GM19351 (cell line): Measurements from ENCODE around the gene TMEM183A.

ENCODE experiments used
- ATAC-seq: cut with Tn5 transposase; IDR thresholded peaks from one replicate; pipeline ENCODE4 v1.9.1; 2021; ENCODE audit warnings: mild to moderate bottlenecking, moderate library complexity; ENCODE audit not compliant: unreplicated experiment

TMEM183A gene, protein sequence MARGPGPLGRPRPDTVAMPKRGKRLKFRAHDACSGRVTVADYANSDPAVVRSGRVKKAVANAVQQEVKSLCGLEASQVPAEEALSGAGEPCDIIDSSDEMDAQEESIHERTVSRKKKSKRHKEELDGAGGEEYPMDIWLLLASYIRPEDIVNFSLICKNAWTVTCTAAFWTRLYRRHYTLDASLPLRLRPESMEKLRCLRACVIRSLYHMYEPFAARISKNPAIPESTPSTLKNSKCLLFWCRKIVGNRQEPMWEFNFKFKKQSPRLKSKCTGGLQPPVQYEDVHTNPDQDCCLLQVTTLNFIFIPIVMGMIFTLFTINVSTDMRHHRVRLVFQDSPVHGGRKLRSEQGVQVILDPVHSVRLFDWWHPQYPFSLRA

DNA sequence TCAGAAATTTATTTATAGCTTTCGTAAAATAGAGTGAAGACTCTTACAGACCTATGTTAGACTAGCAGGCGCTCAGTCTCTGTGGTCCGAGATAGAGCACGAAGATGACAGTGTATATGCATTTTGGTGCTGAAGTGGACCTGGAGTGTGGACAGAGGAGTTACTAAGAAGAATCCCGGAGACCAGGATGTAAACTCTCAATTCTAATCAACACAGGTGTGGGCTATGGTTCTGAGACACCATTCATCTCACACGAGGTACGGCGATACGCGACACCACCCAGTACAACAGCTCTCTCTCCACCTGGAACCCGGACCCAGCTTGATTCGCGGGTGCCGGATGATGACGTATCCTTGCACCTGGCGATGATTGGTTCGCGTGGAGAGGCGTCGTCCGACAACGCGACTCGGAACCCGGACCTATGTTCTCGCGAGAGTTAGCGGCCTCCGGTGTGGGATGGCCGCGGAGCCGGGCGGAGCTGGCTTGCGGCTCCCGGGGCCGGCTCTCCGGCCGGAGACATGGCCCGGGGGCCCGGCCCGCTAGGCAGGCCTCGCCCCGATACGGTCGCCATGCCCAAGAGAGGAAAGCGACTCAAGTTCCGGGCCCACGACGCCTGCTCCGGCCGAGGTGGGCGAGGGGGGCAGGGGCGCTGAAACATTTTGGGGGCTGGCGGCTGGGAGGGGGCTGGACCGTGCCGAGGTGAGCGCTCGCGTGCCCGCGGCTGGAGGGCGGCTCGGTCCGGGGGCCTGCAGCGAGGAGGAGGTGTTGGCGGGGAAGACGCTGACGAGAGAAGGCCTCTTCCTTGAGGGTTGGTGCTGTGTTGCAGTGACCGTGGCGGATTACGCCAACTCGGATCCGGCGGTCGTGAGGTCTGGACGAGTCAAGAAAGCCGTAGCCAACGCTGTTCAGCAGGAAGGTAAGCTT, at the start of gene TMEM183A:
Gene TMEM183A, plus strand, starts transcription at position 427 of the 924 bp plus-strand sequence. Its CDS starts 92 bp downstream, at position 519.
- ATAC-seq, result peak; percentile 88

DNA sequence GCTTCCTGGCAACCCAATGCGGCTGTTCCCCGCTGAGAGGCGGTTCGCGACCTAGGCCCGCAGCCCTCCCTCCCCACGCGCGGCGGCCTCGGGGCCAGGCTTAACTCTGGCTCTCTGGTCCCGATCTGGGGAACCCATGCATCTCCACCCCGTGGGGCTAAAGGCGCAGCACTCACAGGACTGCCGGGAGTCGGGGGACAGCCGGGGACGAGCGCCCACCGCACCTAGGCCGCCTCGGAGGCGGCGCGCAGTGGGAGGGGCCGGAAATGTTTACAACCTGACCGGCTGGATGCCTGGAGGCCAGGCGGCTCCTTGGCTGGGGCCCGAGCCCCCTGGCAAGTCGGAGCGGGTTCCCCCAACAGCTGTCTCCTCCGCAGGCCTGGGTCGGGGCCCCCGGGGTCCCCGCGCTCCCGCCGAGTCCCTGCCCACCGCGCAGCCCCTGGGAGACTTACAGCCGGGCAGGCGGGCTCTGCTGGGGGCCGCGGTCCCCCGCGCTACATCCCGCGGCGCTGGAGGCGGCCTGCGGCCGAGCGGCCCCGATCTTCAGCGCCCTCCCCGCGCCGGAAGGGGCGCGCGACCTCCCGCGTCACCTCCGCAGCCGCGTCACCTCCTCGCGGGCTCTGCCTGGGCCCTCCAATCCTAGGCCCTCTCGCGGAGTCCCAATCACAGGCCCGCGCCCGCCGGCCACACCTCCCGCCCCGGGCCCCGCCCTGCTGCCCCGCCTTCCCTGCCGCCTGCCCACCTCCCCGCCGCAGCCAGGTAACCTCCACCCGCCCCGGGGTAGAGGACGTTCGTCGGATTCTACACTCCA, 49.2 kb upstream of the TMEM183A start, which contains the start of gene ADIPOR1:
Gene ADIPOR1, minus strand, starts transcription at position 580 of the 811 bp plus-strand sequence. CDS start 7,242 bp downstream, outside the sequence.
- ATAC-seq, result peak; percentile 98

DNA sequence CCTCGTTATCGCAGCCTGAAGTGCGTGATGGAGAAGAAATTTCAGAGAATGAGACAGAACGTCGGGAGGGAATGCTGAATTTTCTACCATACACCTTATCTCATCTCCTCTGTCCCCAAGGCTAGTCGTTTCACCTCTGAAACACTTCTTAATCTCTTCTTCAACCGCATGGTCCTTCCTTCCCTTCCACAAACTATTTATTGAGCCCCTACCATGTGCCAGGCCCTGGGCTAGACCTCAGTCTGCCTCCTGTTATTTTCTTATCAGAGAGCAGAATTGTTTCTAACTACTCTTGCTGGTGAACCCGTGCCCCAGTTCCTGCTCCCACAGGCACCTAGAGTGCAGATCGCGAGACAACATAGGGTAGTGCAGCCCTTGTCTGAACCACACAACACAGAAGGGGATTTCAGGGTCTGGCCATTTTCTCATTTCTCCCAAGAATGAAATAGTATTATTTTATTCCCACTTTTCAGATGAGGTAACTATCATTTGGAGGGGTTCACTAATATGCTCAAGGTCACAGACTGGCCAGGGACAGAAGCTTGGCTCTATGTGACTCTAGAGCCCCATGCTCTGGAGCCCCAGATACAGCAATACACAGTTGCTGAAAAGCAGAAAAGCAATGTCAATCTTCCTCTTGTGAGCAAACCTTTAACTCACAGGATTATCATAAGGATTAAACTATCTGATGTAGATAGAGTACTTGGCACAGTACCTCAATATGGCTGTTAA, 48.5 kb upstream of the TMEM183A start:
- ATAC-seq, result peak; percentile 4

DNA sequence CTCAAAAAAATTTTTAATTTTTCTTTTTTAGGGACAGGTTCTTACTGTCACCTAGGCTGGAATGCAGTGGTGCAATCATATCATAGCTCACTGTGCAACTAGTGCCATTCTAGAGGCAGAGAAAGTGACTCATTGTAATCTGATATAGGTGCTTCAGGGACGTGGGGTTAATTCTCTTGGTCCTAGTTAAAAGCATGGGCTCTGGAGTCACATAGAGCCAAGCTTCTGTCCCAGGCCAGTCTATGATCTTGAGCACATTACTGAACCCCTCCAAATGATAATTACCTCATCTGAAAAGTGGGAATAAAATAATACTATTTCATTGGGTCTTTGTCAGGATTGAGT, 47.9 kb upstream of the TMEM183A start:
- no peak for ATAC-seq

DNA sequence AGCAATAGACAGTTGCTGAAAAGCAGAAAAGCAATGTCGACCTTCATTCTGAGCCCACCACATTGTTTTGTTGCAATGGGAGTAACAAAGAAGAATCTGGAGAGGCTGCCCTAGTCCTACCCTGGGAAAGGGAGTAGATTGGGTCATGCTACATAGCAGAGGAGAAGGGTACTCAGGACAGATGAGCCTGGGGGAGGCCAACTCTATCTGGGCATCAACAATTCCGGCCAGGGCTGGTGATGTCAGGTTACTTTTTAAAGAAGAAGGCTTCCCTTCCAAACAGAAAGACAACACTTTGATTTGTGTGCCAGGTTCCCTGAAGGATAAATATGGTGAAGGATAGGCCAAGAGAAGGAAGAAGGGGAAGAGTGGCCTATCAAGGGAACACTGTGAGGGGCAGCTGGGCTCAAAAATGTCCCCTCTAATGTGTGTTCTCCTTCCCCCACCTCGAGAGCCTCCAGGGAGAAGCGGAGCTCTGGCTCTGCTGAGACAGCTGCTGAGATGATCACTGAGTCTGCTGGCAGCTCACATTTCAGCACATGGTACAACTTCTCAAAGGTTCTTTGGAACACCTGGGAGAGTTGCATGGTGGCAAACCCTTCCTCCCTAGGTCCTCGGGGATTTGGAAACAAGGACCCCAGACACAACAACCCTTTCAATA, 45.8 kb upstream of the TMEM183A start:
- ATAC-seq, result no peak

DNA sequence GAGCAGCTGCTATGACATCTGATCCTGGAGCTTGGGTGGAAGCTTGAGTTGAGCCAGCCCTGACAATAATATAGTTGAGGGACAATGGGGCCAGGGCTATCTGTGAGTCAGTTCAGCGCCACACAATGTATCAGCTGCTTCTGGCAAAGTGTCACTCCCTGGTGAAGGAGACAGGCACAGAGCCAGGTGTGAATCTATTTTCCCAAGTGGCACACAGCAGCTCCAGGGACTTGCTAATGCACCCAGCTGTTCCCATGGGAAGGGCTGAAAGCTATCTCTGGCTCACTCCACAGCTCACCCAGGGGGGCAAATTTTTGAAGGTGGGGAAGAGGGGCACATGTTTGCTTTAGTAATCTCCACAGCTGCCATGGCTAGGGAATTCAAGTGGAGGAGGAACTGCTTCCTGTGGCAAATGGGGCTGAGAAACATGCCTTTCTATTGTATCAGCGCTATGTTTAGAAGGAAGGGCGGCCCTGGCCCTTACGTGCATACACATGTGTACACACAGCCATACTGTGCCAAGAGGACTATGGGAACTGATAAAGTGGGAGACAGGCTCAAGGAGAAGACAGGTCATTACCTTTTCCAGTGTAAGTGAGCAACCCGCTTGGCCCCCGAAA, 42.3 kb upstream of the TMEM183A start:
- ATAC-seq, result no peak

DNA sequence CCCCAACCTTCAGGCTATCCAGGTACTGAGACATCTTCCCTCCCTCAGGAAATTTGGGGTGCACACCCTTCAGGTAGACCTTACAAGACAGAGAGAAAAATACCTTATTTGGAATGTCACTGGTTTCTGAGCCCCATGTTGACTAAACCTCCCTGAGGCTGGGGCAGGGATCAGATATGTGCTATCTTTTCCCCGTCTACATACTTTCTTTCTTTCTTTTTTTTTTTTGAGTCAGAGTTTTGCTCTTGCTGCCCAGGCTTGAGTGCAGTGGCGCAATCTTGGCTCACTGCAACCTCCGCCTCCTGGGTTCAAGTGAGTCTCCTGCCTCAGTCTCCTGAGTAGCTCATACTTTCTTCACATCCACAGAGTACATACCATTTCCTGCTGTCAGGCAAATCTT, 41.8 kb upstream of the TMEM183A start:
- no peak for ATAC-seq

DNA sequence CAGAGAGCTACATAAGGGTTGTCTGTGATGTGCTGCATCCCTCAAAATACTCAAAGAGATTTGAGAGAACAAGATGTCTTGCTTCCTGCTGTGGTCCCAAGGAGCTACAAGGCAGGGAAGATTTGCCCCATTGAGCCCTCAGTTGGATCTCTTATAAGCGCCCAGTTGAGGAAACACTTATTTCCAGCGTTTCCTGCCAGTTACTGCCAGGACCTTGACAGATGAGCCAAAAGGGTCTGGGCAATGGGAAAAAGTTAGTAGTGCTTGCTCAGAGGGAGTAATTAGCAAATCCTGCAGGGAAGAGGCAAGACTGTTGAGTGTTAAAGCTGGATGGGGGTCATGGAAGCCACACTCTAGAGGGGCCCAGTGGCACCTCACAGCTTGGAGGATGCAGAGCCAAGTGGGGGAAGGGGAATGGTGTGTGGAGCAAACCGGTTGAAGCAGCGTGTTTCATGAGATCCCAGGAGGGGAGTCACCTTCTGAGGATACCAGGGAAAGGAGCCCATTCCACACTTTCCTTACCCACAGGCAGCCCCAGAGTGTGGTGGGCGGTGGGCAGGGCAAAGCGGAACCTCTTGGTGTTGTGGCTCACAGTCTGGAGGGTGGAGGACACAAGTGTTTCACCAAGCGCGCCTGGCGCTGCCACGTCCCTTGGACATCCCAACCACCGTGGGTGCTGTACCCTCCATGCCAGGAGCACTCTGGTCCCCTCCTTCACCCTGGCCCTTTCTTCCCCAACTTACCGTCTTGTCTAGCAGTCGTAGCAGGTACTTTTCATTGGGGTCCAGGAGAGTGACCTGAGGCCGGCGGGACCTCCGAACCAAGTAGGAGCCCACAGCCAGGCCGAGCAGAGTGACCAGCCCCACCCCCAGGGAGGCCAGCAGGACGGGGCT, 40.9 kb upstream of the TMEM183A start:
- ATAC-seq, result no peak

DNA sequence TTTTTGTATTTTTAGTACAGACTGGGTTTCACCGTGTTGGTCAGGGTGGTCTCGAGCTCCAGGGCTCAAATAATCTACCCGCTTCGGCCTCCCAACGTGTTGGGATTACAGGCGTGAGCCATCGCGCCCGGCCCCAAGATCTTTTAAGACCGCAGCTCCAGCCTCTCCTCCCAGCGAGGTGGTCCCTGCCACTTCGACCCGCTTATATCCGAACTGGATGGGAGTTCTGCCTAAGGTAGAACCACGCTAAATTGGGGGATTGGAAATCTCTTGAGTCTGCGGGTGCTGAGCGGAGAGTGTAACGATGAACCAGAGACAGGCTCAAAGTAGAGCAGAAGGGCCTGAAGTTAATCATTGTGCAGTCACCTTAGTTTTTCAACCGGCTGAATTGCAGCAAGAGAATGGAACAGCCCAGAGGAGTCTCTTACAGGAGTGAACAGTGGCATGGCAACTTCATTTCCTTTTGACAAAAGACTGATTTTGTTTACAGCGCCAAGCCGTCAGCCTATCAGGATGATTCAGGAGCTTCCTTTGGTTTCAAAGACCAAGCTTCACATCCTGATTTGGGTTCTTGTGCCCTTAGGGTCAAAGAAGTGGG, 39.4 kb upstream of the TMEM183A start:
- ATAC-seq, result no peak

DNA sequence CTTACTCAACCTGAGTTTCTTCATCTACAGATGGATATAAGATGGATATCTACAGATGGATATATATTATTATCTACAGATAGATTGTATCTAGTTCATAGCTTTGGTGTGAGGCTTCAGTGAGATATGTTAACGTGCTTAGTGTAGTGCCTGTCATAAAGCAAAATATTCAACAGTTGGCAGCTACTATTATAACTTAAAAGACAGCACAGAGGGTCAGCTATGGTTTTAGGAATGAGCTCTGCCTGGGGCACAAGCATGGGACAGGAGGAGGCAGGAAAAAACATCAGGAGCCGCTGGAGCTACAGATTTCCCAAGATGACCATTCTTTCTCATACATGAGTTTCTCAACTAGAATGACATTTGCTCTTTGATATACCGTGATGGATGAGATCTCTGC, 38.8 kb upstream of the TMEM183A start:
- no peak for ATAC-seq

DNA sequence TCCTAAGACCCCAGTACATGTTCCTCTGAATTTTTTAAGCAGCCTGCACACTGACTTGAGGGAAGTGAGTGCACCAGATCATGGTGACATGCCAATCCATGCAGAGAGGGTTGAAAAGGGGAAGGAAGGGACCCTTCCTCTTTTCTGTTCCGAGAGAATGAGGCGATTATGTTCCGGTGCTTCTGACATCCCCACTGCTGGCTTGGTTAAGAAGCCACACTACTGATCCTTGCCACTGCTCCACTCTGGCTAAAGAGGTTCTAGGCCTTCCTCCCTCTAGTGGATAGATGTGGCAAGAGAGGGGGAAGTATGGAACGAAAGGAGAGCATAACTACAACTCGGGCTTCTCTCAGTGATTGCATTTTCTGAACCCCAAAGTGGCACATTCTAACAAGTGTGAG, 38.3 kb upstream of the TMEM183A start:
- ATAC-seq, result peak; percentile 69

DNA sequence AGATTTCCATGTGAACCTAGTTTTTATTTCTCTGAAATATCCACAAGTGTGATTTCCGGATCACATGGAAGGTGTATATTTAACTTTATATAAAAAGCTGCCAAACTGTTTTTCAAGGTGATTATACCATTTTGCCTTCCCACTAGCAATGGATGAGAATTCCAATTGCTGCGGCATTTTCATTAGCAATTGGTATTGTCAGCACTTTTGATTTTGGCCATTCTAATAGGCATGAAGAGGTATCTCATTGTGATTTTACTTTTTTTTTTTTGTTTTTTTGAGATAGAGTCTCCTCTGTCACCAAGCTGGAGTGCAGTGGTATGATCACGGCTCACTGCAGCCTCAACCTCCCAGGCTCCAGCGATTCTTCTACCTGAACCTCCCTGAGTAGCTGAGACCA, 35.1 kb upstream of the TMEM183A start:
- no peak for ATAC-seq

DNA sequence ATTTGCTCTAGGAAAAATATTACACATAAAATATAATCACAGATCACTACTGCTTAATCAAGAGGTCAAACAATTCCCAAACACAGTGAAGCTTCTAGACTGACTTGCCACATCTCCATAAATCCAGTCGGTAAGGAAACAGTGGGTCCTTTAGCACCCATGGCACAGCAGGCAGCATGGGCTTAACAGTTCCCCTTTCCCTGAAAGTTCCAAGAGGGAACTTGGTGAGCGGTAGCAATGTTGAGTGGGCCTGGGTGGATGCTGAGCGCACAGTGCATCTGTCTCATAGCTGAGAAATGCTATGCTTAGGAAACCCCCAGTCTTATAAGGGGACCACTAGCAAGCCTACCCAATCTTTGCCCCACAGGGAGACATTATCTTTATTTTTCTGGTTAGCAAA, 32.3 kb upstream of the TMEM183A start:
- ATAC-seq, result no peak

DNA sequence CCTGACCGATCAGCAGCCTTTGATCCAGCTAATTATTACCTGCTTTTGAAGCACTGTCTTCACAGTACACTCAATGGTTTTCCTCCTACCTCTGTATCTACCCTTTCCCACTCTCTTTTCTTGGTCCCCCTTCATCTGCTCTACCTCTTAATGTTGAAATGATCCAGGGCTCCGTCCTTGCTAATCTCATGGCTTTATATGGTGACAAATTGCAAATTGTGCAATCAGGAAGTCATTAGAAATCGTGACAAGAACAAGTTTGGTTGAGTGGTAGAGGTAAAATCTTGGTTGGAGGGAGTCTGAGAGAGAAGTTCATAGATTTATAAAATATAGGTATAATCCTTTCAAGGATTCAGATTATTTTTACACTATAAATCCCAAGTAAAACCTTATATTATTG, 30.5 kb upstream of the TMEM183A start:
- ATAC-seq, result no peak

DNA sequence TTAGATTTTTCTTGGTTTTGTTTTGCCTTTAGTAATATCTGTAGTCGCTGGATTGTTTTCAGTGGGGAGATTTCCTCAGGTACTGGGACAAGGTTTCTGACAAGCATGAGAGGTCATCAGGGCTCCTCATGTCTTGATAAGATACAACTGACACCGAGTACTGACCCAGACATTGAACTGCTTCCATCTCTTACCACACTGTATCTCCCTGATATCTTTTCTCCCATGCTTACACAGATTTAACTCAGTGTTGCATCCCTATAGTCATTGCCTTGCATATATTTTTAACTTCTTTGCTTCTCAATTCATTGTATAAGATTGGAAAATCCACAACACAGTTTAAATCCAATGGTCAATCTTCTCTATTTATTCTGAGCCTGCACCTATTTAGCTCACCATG, 27.7 kb upstream of the TMEM183A start:
- no peak for ATAC-seq

DNA sequence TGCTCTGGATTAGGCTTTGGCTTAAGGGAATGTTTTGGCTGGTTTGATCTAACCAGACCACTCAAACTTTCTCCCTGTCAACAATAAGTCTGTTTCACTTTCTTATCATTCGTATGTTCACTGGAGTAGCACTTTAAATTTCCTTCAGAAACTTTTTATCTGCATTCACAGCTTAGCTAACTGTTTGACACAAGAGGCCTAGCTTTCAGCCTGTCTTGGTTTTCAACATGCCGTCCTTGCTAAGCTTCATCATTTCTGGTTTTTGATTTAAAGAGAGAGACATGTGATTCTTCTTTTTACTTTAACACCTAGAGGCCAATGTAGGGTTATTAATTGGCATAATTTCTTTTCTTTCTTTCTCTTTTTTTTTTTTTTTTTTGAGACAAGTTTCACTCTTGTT, 25.2 kb upstream of the TMEM183A start:
- ATAC-seq, result no peak

DNA sequence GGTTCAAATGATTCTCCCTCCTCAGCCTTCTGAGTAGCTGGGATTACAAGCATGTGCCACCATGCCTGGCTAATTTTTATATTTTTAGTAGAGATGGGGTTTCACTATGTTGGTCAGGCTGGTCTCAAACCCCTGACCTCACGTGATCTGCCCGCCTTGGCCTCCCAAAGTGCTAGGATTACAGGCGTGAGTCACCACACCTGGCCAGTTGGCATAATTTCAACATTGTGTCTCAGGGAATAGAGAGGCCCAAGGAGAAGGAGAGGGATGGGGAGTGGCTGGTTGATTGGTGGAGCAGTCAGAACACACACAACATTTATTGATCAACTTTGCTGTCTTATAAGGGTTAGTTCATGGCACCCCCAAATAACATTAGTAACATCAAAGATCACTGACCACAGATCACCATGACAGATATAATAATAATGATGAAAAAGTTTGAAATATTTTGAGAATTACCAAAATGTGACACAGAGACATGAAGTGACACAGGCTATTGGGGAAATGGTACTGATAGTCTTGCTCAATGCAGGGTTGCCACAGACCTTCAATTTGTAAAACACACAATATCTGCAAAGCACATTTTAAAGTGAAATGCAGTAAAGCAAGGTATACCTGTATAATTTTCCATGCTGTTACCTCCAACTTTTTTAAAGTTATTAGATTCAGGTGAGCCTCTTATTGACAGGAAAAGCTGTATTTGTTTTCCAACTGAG, 24.3 kb upstream of the TMEM183A start:
- no peak for ATAC-seq
